Kidney epithelial cell (primary cell): ENCODE results near the gene PCBD2. TPM values are rescaled to one million over a fixed set of nuclear protein-coding genes. Genes with fewer than 3 reads are reported as not detected.
A peak's percentile ranks its signal among the peaks of the same experiment; 100 is the strongest.
"Not testable (repeated sequence)": the region's sequence is repeated elsewhere in the genome, so short reads cannot be mapped to it uniquely, and the experiment has no call there.

Experiments
- DNase-seq: peaks from one replicate; pipeline ENCODE4 v3.0.0-alpha.2; 2010; ENCODE audit warnings: low read depth
- H3K27me3 ChIP-seq: 2 replicates; pipeline ENCODE4 v1.6.0; 2011; ENCODE audit warnings: low read length; ENCODE audit not compliant: control insufficient read depth, insufficient read depth
- H3K36me3 ChIP-seq: 2 replicates; pipeline ENCODE4 v1.5.1; 2011; ENCODE audit warnings: low read length; ENCODE audit not compliant: control insufficient read depth, insufficient read depth
- H3K4me3 ChIP-seq: 2 replicates; pipeline ENCODE4 v1.5.1; 2011; ENCODE audit warnings: low read depth, mild to moderate bottlenecking, control low read depth, low read length
- total RNA-seq: library from RNA; depleted of rRNA; stranded (reverse); fragments of >200 nt; gene quantifications from 2 replicates; pipeline ENCODE4 v1.2.3, GENCODE V29; 2015
- TF ChIP-seq, protein P1 (sequence below): IDR thresholded peaks from 2 replicates; pipeline ENCODE4 v1.5.1; 2011; ENCODE audit warnings: mild to moderate bottlenecking, moderate library complexity, low read length, control low read depth, inconsistent platforms; ENCODE audit not compliant: insufficient read depth, poor library complexity, severe bottlenecking

The PCBD2 gene
- 6.6 and 12.0 TPM in 2 replicates for total RNA-seq

GRCh38 chr5:134904610-134905245 lies at the start of gene PCBD2:
PCBD2 (plus strand) TSS chr5:134905131; CDS start chr5:134905140, 9 bp downstream.
- no peaks in the 10 kb centered on the region for H3K27me3 ChIP-seq
- no peaks in the 10 kb centered on the region for H3K36me3 ChIP-seq
- TF ChIP-seq, protein P1, sequence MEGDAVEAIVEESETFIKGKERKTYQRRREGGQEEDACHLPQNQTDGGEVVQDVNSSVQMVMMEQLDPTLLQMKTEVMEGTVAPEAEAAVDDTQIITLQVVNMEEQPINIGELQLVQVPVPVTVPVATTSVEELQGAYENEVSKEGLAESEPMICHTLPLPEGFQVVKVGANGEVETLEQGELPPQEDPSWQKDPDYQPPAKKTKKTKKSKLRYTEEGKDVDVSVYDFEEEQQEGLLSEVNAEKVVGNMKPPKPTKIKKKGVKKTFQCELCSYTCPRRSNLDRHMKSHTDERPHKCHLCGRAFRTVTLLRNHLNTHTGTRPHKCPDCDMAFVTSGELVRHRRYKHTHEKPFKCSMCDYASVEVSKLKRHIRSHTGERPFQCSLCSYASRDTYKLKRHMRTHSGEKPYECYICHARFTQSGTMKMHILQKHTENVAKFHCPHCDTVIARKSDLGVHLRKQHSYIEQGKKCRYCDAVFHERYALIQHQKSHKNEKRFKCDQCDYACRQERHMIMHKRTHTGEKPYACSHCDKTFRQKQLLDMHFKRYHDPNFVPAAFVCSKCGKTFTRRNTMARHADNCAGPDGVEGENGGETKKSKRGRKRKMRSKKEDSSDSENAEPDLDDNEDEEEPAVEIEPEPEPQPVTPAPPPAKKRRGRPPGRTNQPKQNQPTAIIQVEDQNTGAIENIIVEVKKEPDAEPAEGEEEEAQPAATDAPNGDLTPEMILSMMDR = peak; percentile 78
- H3K4me3 ChIP-seq = peak within 1 kb of the TSS; percentile 80
- peak; percentile 45 for DNase-seq

DNA sequence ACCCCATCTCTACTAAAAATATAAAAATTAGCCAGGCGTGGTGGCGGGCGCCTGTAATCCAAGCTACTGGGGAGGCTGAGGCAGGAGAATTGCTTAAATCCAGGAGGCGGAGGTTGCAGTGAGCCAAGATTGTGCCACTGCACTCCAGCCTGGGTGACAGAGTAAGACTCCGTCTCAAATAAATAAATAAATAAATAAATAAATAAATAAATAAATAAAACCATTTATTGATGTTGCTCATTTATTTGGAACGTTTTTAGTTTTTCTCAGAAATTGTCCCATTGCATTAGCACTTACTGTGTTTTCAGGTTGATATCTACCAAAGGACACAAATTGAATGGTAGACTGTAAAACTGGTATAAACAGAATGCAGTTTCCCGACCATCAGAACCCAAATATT lies 48.5 kb upstream of the PCBD2 start:
- not testable (repeated sequence) for H3K4me3 ChIP-seq, H3K27me3 ChIP-seq, DNase-seq, H3K36me3 ChIP-seq

DNA sequence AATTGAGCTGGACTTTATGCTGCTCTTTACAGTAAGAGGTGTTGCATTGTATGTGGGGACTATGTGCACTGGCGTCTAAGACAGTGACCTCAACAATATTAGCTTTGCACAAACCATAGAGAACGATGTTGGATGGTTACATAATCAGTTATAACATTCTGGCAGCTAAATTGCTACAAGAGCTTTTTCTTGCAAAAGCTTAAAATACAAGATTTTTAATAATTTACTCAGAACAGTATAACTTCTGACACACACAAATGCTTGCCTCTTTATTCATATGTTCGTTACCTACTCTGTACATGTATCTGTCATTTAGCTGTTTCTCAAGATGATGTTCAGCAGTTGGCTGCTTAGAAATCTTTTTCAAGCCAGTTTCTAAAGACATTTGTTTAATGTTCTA lies 47.5 kb upstream of the PCBD2 start:
- no peaks in the 10 kb centered on the region for H3K27me3 ChIP-seq
- no peak overlapping the region for H3K4me3 ChIP-seq
- H3K36me3 ChIP-seq = peaks cover 4% of the 10 kb centered on the region
- DNase-seq = no peak
- TF ChIP-seq, protein P1 = no peak

DNA sequence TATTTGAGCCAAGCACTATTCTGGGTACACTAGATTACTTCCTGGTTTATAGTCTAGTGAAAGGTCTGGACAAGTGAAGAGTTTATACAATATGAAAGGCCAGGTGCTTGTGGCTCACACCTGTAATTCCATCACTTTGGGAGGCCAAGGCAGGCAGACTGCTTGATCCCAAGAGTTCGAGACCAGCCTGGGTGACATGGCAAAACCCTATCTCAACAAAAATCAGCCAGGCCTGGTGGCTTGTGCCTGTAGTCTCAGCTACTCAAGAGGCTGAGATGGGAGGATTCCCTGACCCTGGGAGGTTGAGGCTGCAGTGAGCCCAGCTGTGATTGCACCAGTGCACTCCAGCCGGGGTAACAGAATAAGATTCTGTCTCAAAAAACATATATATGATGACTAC lies 40.2 kb upstream of the PCBD2 start:
- Histone ChIP-seq H3K4me3 (no peak overlapping the region), H3K27me3 (no peaks in the 10 kb centered on the region), H3K36me3 (peaks cover 2% of the 10 kb centered on the region)
- TF ChIP-seq, protein P1 = no peak
- DNase-seq = no peak

DNA sequence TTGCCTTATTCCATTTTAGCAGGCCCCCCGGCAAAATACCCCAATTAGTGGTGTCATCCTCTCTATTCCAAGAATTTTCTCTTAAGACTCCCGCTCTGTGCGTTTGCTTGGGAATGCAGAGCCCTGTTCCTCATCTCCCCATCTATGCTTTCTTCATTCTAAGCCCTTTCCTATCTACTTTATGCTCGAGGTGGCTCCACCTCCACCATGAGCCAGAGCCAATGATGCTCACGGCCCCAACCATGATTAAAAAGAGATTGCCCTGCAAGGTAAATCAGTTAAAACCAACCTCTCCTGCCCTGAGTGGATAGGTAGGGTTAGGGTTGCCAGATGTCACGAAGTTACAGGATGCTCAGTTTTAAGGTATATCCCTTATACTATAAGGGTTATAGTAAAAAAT lies 31.4 kb upstream of the PCBD2 start:
- Histone ChIP-seq H3K4me3 (no peak overlapping the region), H3K36me3 (no peaks in the 10 kb centered on the region), H3K27me3 (no peaks in the 10 kb centered on the region)
- no peak for DNase-seq
- TF ChIP-seq, protein P1 = no peak

- no peaks in the 10 kb centered on the region for H3K27me3 ChIP-seq
- no peaks in the 10 kb centered on the region for H3K36me3 ChIP-seq
- TF ChIP-seq, protein P1 = no peak
- H3K4me3 ChIP-seq = peak within 1 kb of the TSS; percentile 90
- DNase-seq = peak; percentile 23
Observed at GRCh38 chr5:134873987-134874830, 30.7 kb upstream of the PCBD2 start, which contains the start of gene TXNDC15. TXNDC15 (plus strand) TSS chr5:134874371; CDS start chr5:134874428, 57 bp downstream.
